HG02610 (cell line): ENCODE results near the gene DDX51.
"Not testable (repeated sequence)": the region's sequence is repeated elsewhere in the genome, so short reads cannot be mapped to it uniquely, and the experiment has no call there.

ENCODE experiments used
- ATAC-seq: cut with Tn5 transposase; IDR thresholded peaks from one replicate; pipeline ENCODE4 v1.9.1; 2021; ENCODE audit warnings: mild to moderate bottlenecking, moderate library complexity; ENCODE audit not compliant: unreplicated experiment

Gene DDX51

DNA sequence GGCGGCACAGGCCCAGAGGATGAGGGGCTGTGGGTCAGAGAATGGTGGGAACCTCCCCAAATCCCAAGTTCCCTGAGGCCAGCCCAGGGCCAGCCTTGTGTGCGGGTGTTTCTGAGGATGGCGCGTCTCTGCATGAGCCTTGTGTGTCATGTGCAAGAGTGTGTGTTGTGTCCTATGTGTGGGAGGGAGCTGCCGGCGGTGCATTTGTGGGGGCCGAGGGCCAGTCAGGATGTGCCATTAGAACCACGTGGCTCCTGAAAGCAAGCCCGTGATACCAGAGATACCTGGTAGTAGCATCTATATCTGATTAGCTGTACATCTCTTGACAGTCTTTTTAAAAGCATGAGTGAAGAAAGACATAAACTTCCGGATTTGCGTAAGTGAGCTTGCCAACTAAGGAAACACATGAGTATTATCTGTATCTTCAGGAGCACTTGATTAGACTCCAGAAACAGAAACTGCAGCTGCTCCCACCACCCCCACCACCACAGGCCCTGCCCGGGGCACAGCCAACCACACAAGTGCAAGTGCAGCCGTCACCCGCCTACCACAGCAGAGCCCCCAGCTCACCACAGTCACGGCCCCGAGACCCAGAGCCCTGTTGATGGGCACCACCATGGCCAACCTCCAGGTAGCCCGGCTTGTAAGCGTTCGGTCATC, 19.2 kb downstream of the DDX51 start:
- no peak for ATAC-seq

DNA sequence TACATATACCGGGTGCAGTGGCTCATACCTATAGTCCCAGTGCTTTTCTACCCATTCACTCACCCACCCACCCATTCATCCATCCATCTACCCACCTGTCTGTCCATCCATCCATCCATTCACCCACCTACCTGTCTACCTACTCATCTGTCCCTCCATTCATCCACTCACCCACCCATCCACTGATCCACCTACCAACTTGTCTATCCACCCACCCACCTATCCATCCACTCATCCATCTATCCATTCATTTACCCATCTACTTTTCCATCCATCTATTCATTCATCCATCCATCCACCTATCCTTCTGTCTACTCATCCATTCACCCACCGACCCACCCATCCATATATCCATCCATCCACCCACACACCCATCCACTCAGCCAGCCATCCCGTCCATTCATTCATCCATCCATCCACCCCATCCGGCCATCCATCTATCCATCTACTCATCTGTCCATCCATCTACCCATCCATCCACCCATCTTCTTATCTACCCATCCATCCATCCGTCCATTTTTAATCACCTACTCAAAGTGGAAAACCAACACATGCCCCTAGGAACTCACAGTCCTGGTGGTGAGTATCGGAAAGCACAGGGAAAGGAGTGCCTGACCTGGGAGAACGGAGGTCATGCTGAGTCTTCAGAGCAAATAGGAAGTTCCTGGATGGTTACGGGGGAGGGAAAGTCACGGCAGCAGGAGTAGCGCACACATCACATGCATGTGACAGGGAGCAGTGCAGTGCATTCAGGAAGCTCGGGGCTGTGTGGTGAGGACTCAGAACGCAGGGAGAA, 20.0 kb downstream of the DDX51 start:
- ATAC-seq = no peak

DNA sequence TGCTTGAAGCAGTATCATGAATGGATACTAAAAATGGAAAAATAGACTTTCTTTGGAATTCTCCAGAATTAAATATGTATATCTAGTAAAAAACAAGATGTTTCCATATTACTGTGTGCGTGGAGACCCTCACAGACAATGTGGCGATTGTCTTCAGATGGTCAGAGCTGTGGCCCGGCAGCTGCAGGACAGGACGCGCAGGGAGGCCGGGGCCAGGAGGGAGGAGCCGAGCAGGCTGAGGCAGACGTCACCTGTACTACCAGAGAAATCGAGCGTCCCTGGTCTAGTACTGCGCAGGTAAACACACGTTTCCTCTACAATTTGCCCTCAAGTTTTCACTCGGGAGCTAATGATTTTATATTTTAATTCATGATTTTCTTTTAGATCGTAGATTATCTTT, 22.8 kb downstream of the DDX51 start:
- ATAC-seq = no peak

DNA sequence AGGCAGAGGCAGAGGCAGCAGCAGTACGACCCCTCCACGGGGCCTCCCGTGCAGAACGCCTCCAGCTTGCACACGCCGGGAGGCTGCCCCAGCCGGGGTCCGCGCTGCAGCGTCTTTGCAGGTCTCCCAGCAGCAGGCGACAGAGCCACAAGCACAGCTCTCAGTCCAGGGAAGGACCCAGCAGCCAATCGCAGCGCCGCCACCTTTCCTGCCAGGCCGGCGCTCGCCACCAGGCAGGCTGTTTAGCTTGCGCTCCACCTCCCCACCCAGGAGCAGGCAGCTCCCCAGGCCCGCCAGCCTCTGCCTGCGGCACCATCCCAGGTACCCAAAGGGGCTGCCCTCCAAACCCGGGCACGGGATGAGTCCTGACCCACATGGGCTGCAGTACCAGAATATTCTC, 25.2 kb downstream of the DDX51 start:
- ATAC-seq = no peak

DNA sequence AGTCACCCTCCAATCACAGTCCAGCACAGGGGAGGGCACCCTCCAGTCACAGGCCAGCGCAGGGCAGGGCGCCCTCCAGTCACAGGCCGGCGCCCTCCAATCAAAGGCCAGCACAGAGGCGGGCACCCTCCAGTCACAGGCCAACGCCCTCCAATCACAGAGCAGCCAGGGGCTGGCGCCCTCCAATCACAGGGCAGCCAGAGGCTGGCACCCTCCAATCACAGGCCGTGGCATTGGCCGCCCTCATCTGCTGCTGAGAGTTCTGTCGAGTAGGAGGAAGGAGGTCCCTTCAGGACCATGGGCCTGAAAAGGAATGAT, 26.6 kb downstream of the DDX51 start:
- no peak for ATAC-seq

DNA sequence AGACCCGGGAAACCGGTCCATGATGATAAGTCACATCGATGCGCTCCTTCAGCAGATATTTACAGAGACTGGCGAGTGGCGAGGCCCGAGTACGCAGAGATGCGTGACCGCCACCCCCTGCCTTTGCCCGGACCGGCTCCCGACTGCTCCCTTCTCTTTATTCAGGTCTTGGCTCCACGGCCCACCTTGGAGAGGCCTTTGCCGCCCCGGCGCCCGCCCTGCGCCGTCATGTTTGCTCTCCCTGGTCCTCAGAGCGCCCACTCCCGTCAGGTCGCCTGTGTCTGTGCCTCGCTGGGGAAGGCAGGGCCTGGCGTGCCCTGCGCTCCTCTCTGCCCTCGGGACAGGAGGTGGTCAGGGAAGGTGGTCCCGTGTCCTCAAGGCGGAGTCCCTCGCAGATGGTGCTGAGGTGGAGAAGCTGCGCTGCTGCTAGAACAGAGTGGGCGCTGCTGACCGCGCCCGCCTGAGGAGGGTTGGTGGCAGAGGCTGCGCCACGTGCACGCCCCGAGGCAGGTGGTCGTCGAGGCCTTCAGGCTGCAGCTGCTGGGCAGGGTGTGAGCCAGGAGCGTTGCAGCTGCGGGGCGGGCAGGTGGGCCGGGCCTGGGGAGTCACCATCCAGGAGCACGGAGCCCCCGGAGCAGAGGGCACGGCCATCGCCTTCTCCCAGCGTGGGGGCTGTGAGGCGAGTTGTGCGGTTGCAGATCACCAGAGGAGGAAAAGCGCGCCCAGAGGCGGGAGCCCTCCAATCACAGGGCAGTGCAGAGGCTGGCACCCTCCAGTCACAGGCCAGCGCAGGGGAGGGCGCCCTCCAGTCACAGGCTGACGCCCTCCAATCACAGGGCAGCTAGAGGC, 27.2 kb downstream of the DDX51 start:
- no peak for ATAC-seq

DNA sequence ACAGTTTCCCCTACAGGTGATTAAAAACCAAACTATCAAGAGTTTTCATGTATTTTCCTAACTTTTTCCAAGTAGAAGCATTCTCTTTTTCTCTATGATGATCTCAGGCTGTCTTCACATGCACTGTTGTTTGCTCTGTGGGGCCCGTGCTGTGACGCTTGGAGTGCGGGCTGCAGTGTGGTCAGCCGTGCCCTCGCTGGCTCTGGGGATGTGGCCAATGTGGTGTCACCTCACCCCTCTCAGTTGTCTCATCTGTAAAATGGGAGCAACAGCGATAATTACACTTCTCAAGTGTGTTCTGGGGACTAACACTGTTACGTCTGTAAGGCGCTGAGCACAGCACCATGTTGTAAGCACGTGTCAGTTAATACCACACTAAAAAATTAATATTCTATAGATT, 28.6 kb downstream of the DDX51 start:
- ATAC-seq = no peak

DNA sequence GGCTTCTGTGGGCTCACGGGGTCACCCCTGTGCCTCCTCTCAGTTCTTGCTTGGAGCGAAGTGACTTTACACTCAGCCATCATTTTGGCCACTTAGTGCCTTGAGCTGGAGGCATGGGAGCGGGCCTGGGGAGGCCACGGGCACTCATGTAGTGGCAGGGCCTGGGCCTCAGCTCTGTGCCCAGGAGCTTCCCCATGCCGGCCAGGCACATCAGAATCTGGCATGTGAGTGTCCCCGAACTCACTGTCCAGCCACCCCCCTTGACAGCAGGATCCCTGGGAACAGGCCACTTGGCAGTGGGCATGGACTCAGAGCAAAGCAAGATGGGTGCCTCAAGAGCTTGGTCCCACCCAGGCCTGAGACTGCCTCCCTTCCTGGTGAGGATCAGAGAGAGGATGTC, 29.5 kb downstream of the DDX51 start:
- ATAC-seq = no peak

DNA sequence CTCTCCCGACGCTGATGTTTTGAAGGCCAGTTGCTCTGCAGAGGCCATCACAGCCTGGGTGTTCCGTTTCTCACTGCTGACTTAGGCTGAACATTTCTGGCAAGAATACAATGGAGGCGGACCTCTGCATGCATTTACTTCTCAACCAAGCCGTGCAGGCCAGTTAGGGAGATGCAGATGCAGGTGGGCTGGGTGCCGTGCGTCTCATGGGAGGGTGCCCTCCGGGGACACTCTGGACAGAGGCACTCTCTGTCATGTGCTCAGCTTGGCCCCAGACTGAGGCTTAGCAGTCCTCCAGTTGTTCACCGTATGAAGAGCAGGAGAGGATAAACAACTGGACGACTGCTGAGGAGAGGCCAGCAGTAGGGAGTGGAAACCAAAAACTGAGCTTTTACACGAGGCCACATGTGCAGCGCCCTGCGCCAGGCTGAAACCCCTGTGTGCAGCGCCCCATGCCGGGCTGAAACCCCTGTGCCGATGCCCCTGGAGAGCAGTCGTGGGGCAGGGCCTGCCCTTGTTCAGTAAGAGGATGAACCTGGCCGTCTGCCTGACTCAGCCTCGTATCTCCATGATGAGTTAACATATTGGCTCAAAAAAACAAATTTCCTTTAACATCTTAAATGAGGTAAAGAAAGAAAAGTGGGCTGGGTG, 32.3 kb downstream of the DDX51 start:
- no peak for ATAC-seq

DNA sequence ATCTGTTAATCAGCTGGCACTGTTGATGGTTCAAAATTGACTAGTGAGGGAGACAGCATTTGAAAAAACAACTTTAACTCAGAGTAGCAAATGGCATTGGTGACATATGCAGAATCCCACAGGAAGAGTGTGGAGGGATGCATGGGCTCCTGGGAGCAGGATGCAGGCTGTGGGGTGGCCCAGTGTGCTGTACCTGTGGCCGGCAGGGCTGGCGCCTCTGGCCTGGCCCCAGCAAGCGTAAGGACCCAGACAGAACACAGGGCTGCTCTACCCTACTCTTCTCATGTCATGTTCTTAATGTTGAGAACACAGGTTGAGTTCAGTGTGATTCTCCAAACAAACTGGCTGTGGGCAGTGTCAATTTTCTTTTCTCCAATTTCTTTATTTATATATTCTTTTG, 33.4 kb downstream of the DDX51 start:
- ATAC-seq = no peak

DNA sequence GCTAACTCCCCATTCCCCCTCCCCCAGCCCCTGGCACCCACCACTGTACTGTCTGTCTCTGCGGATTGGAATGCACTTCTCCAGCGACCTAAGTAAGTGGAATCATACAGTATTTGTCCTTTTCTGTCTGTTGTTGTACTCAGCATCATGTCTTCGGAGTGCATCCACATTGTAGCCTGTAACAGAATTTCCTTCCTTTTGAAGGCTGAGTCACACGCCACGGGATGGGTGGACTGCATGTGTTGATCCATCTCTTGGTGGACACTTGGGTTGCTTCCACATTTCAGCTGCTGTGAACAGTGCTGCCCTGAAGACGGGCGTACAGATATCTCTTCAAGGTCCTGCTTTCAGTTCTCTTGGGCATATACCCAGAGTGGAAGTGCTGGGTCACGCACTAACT, 34.4 kb downstream of the DDX51 start:
- no peak for ATAC-seq

DNA sequence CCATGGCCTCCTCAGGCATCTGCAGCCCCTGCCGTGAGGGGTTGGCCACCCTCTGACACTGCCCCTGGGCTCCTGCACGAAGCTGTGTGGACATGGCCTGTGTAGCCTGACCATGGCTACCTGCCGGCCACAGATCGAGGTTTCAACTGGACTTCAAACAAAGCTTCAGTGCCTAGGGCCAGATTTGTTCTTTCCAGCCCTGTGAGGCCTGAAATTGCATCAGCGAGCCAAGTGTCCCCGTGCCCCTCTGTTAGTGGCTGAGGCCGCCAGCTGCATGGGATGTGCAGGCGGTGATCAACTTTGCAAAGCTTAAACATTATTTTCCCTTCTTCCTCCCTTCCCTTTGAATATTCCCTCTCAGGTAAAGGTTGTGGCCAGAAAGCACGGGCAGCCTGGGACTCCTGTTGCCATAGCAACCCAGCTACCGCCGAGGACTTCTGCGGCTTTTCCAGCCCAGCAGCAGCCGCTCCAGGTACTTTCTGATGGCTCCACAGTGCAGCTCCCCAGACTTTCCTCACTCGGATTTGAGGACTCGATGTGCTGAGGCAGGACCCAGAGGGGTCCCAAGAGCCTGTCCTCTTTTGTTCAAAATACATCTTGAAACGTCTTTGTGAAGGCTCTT, 35.8 kb downstream of the DDX51 start:
- ATAC-seq = no peak

DNA sequence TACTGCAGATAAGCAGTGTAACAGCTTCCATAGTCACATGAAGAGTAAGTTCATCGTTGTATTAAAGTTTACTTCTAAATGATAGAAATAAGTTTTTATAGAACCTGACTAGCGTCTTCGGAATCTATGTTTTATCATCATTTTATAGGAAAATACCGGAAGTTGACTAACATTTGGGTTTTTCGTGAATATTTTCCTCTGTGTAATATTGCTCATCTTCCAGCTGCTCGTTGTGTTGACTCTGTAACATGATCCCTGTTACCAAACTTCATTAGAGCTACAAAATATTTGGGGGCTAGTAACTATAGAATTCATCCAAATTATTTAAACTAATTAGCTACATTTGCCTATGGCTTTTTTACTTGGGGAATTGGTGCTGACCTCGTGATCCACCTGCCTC, 37.2 kb downstream of the DDX51 start:
- ATAC-seq = no peak

DNA sequence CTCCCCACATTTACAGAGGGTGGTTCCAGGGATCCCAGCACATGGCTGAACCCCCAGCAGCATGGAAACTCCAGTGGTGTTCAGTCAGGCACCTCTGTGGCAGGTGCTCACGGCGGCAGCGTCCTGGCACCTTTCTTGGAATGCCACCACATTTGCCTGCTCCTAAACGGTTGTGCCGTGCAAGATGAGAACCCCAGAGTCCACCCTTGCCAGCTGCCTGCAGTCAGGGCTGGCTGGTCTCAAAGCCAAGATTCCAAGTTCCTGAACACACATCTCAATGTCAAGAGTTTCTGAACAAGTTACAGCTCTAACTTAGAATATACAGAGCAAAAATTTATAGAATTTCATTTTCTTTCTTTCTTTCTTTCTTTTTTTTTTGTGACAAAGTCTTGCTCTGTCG, 38.7 kb downstream of the DDX51 start:
- no peak for ATAC-seq

DNA sequence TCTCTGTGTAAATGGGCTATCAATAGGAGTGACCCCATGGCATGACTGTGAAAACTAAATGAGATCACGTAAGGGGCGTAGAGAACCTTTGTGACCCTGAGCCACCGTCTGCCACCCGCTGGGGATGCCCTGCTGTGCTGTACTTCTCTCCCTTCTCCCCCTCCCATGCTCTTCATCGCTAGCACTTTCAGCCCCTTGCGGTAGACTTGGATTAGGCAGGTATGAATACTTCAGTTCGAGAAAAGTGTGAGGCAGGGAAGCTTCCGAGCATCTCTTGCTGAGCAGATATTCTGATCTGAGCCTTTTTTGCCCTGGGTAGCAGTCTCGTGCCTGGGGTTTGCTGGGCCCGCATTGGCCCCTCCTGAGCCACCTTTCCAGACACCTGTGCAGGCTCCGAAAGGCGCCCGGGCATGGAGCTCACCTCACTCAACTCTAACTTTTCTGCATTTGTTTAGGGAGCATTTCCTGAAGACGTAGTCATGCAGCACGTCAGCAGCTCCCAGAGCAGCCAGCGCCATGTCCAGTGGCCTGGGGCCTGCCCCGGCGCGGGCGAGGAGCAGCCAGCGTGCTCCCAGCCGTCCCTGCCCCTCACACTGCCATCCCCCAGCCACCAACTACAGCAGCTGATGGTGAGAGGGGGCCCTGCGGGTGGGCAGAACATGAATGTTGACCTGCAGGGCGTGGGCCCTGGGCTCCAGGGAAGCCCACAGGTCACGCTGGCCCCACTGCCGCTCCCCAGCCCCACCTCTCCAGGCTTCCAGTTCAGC, 40.4 kb downstream of the DDX51 start:
- no peak for ATAC-seq

DNA sequence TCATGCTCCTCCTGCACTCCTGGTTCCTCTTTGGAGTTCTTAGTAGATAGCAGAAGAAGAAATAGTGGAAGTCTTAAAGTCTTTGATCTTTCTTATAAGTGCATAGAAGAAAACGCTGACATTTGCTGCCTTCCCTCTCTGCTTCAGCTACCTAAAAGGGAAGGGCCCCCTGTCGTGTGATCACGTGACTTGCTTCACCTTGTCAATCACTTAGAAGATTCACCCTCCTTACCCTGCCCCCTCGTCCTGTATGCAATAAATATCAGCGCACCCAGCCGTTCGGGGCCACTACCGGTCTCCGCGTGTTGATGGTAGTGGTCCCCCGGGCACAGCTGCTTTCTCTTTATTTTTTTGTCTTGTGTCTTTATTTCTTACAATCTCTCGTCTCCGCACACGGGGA, 41.0 kb downstream of the DDX51 start:
- not testable (repeated sequence) for ATAC-seq

DNA sequence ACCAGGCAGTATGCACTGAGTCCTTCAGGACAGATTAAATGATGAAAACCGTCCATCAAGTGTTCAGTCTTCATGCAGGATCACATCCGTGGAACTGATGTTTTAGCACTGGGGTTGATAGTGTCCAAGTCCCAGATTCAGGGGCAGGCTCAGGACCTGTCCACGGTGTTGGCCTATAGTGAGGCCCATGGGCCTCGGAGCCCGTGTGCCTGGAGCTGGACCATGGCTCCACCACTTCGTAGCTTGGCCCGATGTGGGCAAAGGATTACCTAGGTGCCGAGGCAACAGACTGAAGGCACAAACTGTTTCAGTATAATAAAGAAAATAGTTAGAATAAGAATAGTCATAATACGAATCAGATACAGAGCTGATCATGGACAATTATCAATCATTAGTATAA, 41.8 kb downstream of the DDX51 start:
- ATAC-seq = no peak

DNA sequence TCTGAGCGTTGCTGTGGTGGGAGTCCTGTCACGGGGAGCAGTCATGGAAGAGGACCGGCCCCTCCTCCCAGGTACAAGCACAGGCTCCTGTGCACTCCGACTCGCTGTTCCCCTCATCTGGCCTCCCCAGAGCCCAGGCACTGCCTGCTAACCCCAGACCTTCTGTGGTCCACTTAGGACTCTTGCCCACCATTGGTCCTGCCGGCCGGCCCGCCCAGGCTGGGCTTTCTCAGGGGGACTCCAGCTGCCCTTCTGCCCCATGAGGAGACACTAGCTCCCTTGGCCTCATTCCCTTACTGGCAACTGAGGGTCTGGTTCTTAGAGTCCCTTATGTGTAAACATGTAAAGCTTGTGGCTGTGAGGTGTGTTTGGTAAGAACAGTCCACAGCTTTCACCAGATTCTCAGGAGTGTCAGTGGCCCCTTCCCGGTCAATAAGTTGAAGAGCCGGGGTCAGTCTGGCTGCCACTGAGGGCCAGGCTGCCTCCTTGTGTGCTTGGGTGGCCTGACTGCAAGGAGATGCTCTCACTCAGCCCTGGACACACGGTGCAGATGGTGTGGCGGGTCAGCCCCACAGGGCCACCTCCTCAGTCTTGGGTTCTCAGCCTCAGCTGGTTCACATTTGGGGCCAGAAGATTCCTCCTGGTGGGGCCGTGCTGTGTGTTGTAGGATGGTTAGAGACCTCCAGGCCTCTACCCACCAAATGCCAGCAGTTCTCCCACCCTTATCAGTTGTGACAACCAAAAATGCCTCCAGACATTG, 43.6 kb downstream of the DDX51 start:
- no peak for ATAC-seq

DNA sequence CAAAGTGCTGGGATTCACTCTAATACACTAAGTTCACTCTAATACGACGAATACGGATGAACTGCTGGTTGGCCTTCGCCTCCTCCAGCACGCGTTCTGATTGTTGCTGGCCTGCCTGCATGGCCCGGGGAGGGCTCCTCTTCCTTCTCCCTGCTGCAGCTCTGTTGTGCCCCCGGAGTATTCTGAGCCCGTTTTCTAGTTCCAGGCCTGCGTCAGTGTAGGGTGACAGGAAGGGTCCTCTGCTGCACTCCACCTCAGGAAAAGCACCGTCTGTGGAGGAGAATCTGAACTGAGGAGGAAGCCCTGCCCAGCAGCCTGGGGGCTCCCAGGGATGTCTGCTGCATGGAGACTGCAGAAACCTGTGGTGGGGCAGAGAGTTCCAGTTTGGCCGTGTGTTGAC, 44.4 kb downstream of the DDX51 start:
- no peak for ATAC-seq
